ENCODE data around the gene WFDC10A.
"Not testable (repeated sequence)": the region's sequence is repeated elsewhere in the genome, so short reads cannot be mapped to it uniquely, and the experiment has no call there.

The WFDC10A gene

GRCh38 chr20:45647441-45648050, 18.0 kb downstream of the WFDC10A start:
- in situ Hi-C loops (cut with MboI; ENCODE audit: low sequenced_read_pairs) = no loop called here

- in situ Hi-C loops (cut with MboI; ENCODE audit: low sequenced_read_pairs) = no loop called here
Observed at GRCh38 chr20:45649312-45649863, 19.8 kb downstream of the WFDC10A start.

GRCh38 chr20:45651726-45652125, 22.2 kb downstream of the WFDC10A start:
- in situ Hi-C loops (cut with MboI; ENCODE audit: low sequenced_read_pairs) = not testable (repeated sequence)

- in situ Hi-C loops (cut with MboI; ENCODE audit: low sequenced_read_pairs) = not testable (repeated sequence)
Observed at GRCh38 chr20:45657038-45657437, 27.5 kb downstream of the WFDC10A start.

GRCh38 chr20:45670139-45670538, 40.6 kb downstream of the WFDC10A start, which contains the start of gene WFDC11:
Gene WFDC11 (minus strand): TSS chr20:45670239. CDS start chr20:45650600, 19,639 bp downstream.
- in situ Hi-C loops (cut with MboI; ENCODE audit: low sequenced_read_pairs) = no loop called here

- in situ Hi-C loops (cut with MboI; ENCODE audit: low sequenced_read_pairs) = no loop called here
Observed at GRCh38 chr20:45672765-45673164, 43.2 kb downstream of the WFDC10A start.

- in situ Hi-C loops (cut with MboI; ENCODE audit: low sequenced_read_pairs) = no loop called here
Observed at GRCh38 chr20:45679650-45680049, 50.1 kb downstream of the WFDC10A start.

All from HL-60/S4 (cell line).